Caco-2 (cell line): ENCODE results near the gene MYO18A. TPM values are rescaled to one million over a fixed set of nuclear protein-coding genes. Genes with fewer than 3 reads are reported as not detected.

Experiments
- BruUV-seq: library from RNA; stranded (reverse); fragments of 400-500 nt; replicated peaks from 2 replicates; lab custom pipeline; 2021; lab: Mats Ljungman, UMichigan
- CTCF ChIA-PET: fragments of 300-600 bp; sonication (Branson Sonifier 250); formaldehyde crosslinking; loops from one replicate; lab custom pipeline; 2022; ENCODE audit warnings: antibody characterized with exemption; lab: Charles Lee
- POLR2A ChIA-PET: fragments of 300-600 bp; sonication (Branson Sonifier 250); formaldehyde crosslinking; loops from one replicate; lab custom pipeline; 2022; ENCODE audit warnings: antibody characterized with exemption; lab: Charles Lee
- DNase-seq, 2 experiments: peaks; one replicate each; pipeline versions ENCODE4 v3.0.0 to v3.0.0-alpha.2; 2020 to 2022
- H3K27me3 ChIP-seq: replicated peaks from 2 replicates; pipeline ENCODE4 v1.6.0; 2011; ENCODE audit warnings: low read length; ENCODE audit not compliant: control insufficient read depth, insufficient read depth
- H3K36me3 ChIP-seq: 2 replicates; pipeline ENCODE4 v1.5.1; 2011; ENCODE audit warnings: low read length; ENCODE audit not compliant: control insufficient read depth, insufficient read depth
- H3K4me1 ChIP-seq: fragments of 250-450 bp; sonication (Bioruptor Pico); 2 replicates; pipeline ENCODE4 v1.5.1; 2020; ENCODE audit warnings: mild to moderate bottlenecking
- H3K4me3 ChIP-seq: 2 replicates; pipeline ENCODE4 v1.5.1; 2011; ENCODE audit warnings: low read depth, mild to moderate bottlenecking, control low read depth, low read length
- H3K9me3 ChIP-seq: fragments of 250-450 bp; sonication (Bioruptor Pico); 2 replicates; pipeline ENCODE4 v1.5.1; 2020; ENCODE audit warnings: mild to moderate bottlenecking, moderate library complexity
- H3K27ac Mint-ChIP-seq: one replicate; pipeline ENCODE4 v1.8.0; 2022; ENCODE audit warnings: mixed read lengths; ENCODE audit not compliant: unreplicated experiment
- H3K27me3 Mint-ChIP-seq: one replicate; pipeline ENCODE4 v1.8.0; 2022; ENCODE audit warnings: mixed read lengths; ENCODE audit not compliant: insufficient read depth, unreplicated experiment
- H3K36me3 Mint-ChIP-seq: one replicate; pipeline ENCODE4 v1.8.0; 2022; ENCODE audit warnings: mild to moderate bottlenecking, mixed read lengths; ENCODE audit not compliant: insufficient read depth, unreplicated experiment
- H3K4me1 Mint-ChIP-seq: one replicate; pipeline ENCODE4 v1.8.0; 2022; ENCODE audit warnings: low read depth, mixed read lengths; ENCODE audit not compliant: unreplicated experiment
- H3K4me3 Mint-ChIP-seq: one replicate; pipeline ENCODE4 v1.8.0; 2022; ENCODE audit warnings: mild to moderate bottlenecking, moderate library complexity, mixed read lengths; ENCODE audit not compliant: unreplicated experiment
- H3K9me3 Mint-ChIP-seq: one replicate; pipeline ENCODE4 v1.8.0; 2022; ENCODE audit warnings: mixed read lengths; ENCODE audit not compliant: unreplicated experiment
- CTCF ChIP-seq, 2 experiments: fragments of 200-600 bp in 1 of 2; IDR thresholded peaks; 1 replicate in 1 of 2; 2 replicates in 1 of 2; pipeline versions ENCODE4 v1.5.1 to v1.8.0; 2011 to 2022; ENCODE audit warnings: antibody characterized with exemption in 1 of 2, control low read depth in 1 of 2, inconsistent platforms in 1 of 2, low read depth in 1 of 2, low read length in 1 of 2, mild to moderate bottlenecking in 1 of 2, moderate library complexity in 1 of 2; ENCODE audit not compliant: insufficient read depth in 1 of 2, severe bottlenecking in 1 of 2, unreplicated experiment in 1 of 2
- intact Hi-C: fragments of 100-400 bp; cut with micrococcal nuclease; formaldehyde crosslinking; loops from one replicate; pipeline ENCODE4 v1.10.0; 2022; ENCODE audit not compliant: unreplicated experiment
- total RNA-seq: library from RNA; stranded (reverse); gene quantifications from 2 replicates; pipeline ENCODE4 v1.2.3, GENCODE V29; 2022

The MYO18A gene
- total RNA-seq, 1 experiment from 2014 or later = 47.1 TPM

GRCh38 chr17:29133121-29133713, 47.0 kb downstream of the MYO18A start:
- Mint-ChIP-seq H3K36me3 (no peaks in the 10 kb centered on the region), H3K4me1 (no peaks in the 10 kb centered on the region), H3K4me3 (no peak overlapping the region), H3K9me3 (no peaks in the 10 kb centered on the region), H3K27me3 (no peaks in the 10 kb centered on the region), H3K27ac (no peak overlapping the region)
- intact Hi-C loops = no loop called here
- POLR2A ChIA-PET = no interaction called here
- H3K36me3 ChIP-seq = no peaks in the 10 kb centered on the region; the same call in 1 of the 2 replicates
- H3K4me3 ChIP-seq = no peak overlapping the region
- no peaks in the 10 kb centered on the region for H3K27me3 ChIP-seq
- CTCF ChIA-PET = interaction anchor here (0.9 to 3.3 kb wide), 4 partner anchors 9 to 22 kb away, joined by 4 to 12 read pairs (median 4); no protein-coding TSS in a partner anchor
- BruUV-seq = no TSS peak
- H3K4me1 ChIP-seq = no peaks in the 10 kb centered on the region
- DNase-seq = no peak
- H3K9me3 ChIP-seq = no peaks in the 10 kb centered on the region
- no peak for TF ChIP-seq CTCF (IDR thresholded peaks at IDR 0.05; ENCODE audit: insufficient read depth in 1 of 2, low read depth in 1 of 2, low read length in 1 of 2, severe bottlenecking in 1 of 2, unreplicated experiment in 1 of 2)

- BruUV-seq = no TSS peak
- Histone ChIP-seq H3K4me3 (no peak overlapping the region), H3K9me3 (no peaks in the 10 kb centered on the region), H3K36me3 (no peaks in the 10 kb centered on the region; the same call in 1 of the 2 replicates), H3K27me3 (no peaks in the 10 kb centered on the region), H3K4me1 (no peaks in the 10 kb centered on the region)
- Mint-ChIP-seq H3K27ac (no peak overlapping the region), H3K9me3 (no peaks in the 10 kb centered on the region), H3K4me3 (no peak overlapping the region), H3K36me3 (no peaks in the 10 kb centered on the region), H3K4me1 (no peaks in the 10 kb centered on the region), H3K27me3 (no peaks in the 10 kb centered on the region)
- intact Hi-C loops = no loop called here
- ChIA-PET POLR2A (no interaction called here), CTCF (interaction anchor here (0.8 to 3.3 kb wide), 6 partner anchors 8 to 20 kb away, joined by 3 to 12 read pairs (median 4); no protein-coding TSS in a partner anchor)
- DNase-seq = no peak
- TF ChIP-seq CTCF (IDR thresholded peaks at IDR 0.05; ENCODE audit: insufficient read depth in 1 of 2, low read depth in 1 of 2, low read length in 1 of 2, severe bottlenecking in 1 of 2, unreplicated experiment in 1 of 2) = no peak
These were observed 48.1 kb downstream of the MYO18A start for GRCh38 chr17:29131814-29132682.

GRCh38 chr17:29129731-29130130, 50.5 kb downstream of the MYO18A start:
- no peak overlapping the region for H3K4me3 ChIP-seq
- H3K36me3 ChIP-seq = no peaks in the 10 kb centered on the region; the same call in 1 of the 2 replicates
- intact Hi-C loops = no loop called here
- no peak overlapping the region for H3K27ac Mint-ChIP-seq
- H3K27me3 Mint-ChIP-seq = no peaks in the 10 kb centered on the region
- ChIA-PET CTCF (interaction anchor here (0.6 kb wide), 1 partner anchor 180 kb away, joined by 5 read pairs; no protein-coding TSS in a partner anchor), POLR2A (no interaction called here)
- no peaks in the 10 kb centered on the region for H3K36me3 Mint-ChIP-seq
- H3K27me3 ChIP-seq = no peaks in the 10 kb centered on the region
- H3K4me3 Mint-ChIP-seq = no peak overlapping the region
- BruUV-seq = no TSS peak
- H3K4me1 Mint-ChIP-seq = no peaks in the 10 kb centered on the region
- no peaks in the 10 kb centered on the region for H3K4me1 ChIP-seq
- DNase-seq = no peak
- TF ChIP-seq CTCF (IDR thresholded peaks at IDR 0.05; ENCODE audit: insufficient read depth in 1 of 2, low read depth in 1 of 2, low read length in 1 of 2, severe bottlenecking in 1 of 2, unreplicated experiment in 1 of 2) = no peak
- H3K9me3 Mint-ChIP-seq = no peaks in the 10 kb centered on the region
- H3K9me3 ChIP-seq = no peaks in the 10 kb centered on the region
